ENCODE data around the gene ENC1.

ENC1 gene

GRCh38 chr5:74665816-74666215 lies 25.3 kb upstream of the ENC1 start:
- ChIA-PET CTCF (interaction anchor here (0.7 kb wide), 1 partner anchor 19 kb away, joined by 3 read pairs; no protein-coding TSS in a partner anchor), POLR2A (no interaction called here)
- no peak for DNase-seq (ENCODE audit: extremely low spot score)
- TF ChIP-seq ARNT (IDR thresholded peaks at IDR 0.05), result no peak
- no peak for TF ChIP-seq FOXK2 (IDR thresholded peaks at IDR 0.05)

GRCh38 chr5:74665273-74665672 lies 24.7 kb upstream of the ENC1 start:
- CTCF ChIA-PET, result interaction anchor here (0.7 kb wide), 1 partner anchor 19 kb away, joined by 3 read pairs; no protein-coding TSS in a partner anchor
- POLR2A ChIA-PET, result no interaction called here
- no peak for DNase-seq (ENCODE audit: extremely low spot score)
- no peak for TF ChIP-seq ARNT (IDR thresholded peaks at IDR 0.05)
- TF ChIP-seq FOXA1 (IDR thresholded peaks at IDR 0.05), result no peak
- no peak for TF ChIP-seq HDGF (IDR thresholded peaks at IDR 0.05; ENCODE audit: borderline replicate concordance)
- TF ChIP-seq CTBP1 (IDR thresholded peaks at IDR 0.05; ENCODE audit: borderline replicate concordance), result no peak
- TF ChIP-seq L3MBTL2 (conservative IDR thresholded peaks at IDR 0.05), result no peak
- no peak for TF ChIP-seq TARDBP (IDR thresholded peaks at IDR 0.05)
- TF ChIP-seq FOXK2 (IDR thresholded peaks at IDR 0.05), result no peak
- TF ChIP-seq PKNOX1 (IDR thresholded peaks at IDR 0.05), result no peak
- TF ChIP-seq SP1 (IDR thresholded peaks at IDR 0.05), result no peak
- no peak for TF ChIP-seq ELF4 (IDR thresholded peaks at IDR 0.05)
- no peak for TF ChIP-seq NFRKB (IDR thresholded peaks at IDR 0.05)
- no peak for TF ChIP-seq SUZ12 (IDR thresholded peaks at IDR 0.05)
- no peak for TF ChIP-seq ZNF384 (IDR thresholded peaks at IDR 0.05)
- TF ChIP-seq LEF1 (IDR thresholded peaks at IDR 0.05; ENCODE audit: borderline replicate concordance), result no peak
- no peak for TF ChIP-seq FOXM1 (IDR thresholded peaks at IDR 0.05; ENCODE audit: borderline replicate concordance)
- TF ChIP-seq BHLHE40 (IDR thresholded peaks at IDR 0.05; ENCODE audit: borderline replicate concordance), result no peak

GRCh38 chr5:74664551-74664950 lies 24.0 kb upstream of the ENC1 start:
- CTCF ChIA-PET, result interaction anchor here (0.7 kb wide), 1 partner anchor 8 kb away, joined by 3 read pairs; no protein-coding TSS in a partner anchor
- no peak for TF ChIP-seq TARDBP (IDR thresholded peaks at IDR 0.05)
- TF ChIP-seq SP1 (IDR thresholded peaks at IDR 0.05), result no peak
- no peak for TF ChIP-seq NFRKB (IDR thresholded peaks at IDR 0.05)
- TF ChIP-seq L3MBTL2 (conservative IDR thresholded peaks at IDR 0.05), result no peak
- TF ChIP-seq FOXK2 (IDR thresholded peaks at IDR 0.05), result no peak
- no peak for TF ChIP-seq PKNOX1 (IDR thresholded peaks at IDR 0.05)
- TF ChIP-seq ARNT (IDR thresholded peaks at IDR 0.05), result no peak
- TF ChIP-seq HDGF (IDR thresholded peaks at IDR 0.05; ENCODE audit: borderline replicate concordance), result no peak
- no peak for DNase-seq (ENCODE audit: extremely low spot score)
- POLR2A ChIA-PET, result no interaction called here

- DNase-seq (ENCODE audit: extremely low spot score), result no peak
- POLR2A ChIA-PET, result no interaction called here
- no peak for TF ChIP-seq LEF1 (IDR thresholded peaks at IDR 0.05; ENCODE audit: borderline replicate concordance)
- no peak for TF ChIP-seq SUZ12 (IDR thresholded peaks at IDR 0.05)
- no peak for TF ChIP-seq ELF4 (IDR thresholded peaks at IDR 0.05)
- no peak for TF ChIP-seq BHLHE40 (IDR thresholded peaks at IDR 0.05; ENCODE audit: borderline replicate concordance)
- TF ChIP-seq SP1 (IDR thresholded peaks at IDR 0.05), result no peak
- no peak for TF ChIP-seq ZNF384 (IDR thresholded peaks at IDR 0.05)
- TF ChIP-seq FOXM1 (IDR thresholded peaks at IDR 0.05; ENCODE audit: borderline replicate concordance), result no peak
- TF ChIP-seq NFRKB (IDR thresholded peaks at IDR 0.05), result no peak
- no peak for TF ChIP-seq ARNT (IDR thresholded peaks at IDR 0.05)
- TF ChIP-seq FOXA1 (IDR thresholded peaks at IDR 0.05), result no peak
- no peak for TF ChIP-seq L3MBTL2 (conservative IDR thresholded peaks at IDR 0.05)
- CTCF ChIA-PET, result no interaction called here
Measured at GRCh38 chr5:74660873-74661272, 20.3 kb upstream of the ENC1 start.

- CTCF ChIA-PET, result interaction anchor here (0.8 kb wide), 1 partner anchor 11 kb away, joined by 4 read pairs; no protein-coding TSS in a partner anchor
- POLR2A ChIA-PET, result no interaction called here
- no peak for DNase-seq (ENCODE audit: extremely low spot score)
- TF ChIP-seq NFRKB (IDR thresholded peaks at IDR 0.05), result no peak
- no peak for TF ChIP-seq FOXK2 (IDR thresholded peaks at IDR 0.05)
- no peak for TF ChIP-seq BHLHE40 (IDR thresholded peaks at IDR 0.05; ENCODE audit: borderline replicate concordance)
- TF ChIP-seq TARDBP (IDR thresholded peaks at IDR 0.05), result no peak
- no peak for TF ChIP-seq HDGF (IDR thresholded peaks at IDR 0.05; ENCODE audit: borderline replicate concordance)
- no peak for TF ChIP-seq PKNOX1 (IDR thresholded peaks at IDR 0.05)
Measured at GRCh38 chr5:74660140-74660539, 19.6 kb upstream of the ENC1 start.

- ChIA-PET CTCF (no interaction called here), POLR2A (no interaction called here)
- no peak for TF ChIP-seq L3MBTL2 (conservative IDR thresholded peaks at IDR 0.05)
- no peak for DNase-seq (ENCODE audit: extremely low spot score)
Measured at GRCh38 chr5:74659172-74659571, 18.6 kb upstream of the ENC1 start.

- ChIA-PET CTCF (no interaction called here), POLR2A (no interaction called here)
- no peak for TF ChIP-seq LEF1 (IDR thresholded peaks at IDR 0.05; ENCODE audit: borderline replicate concordance)
- TF ChIP-seq PKNOX1 (IDR thresholded peaks at IDR 0.05), result no peak
- TF ChIP-seq BHLHE40 (IDR thresholded peaks at IDR 0.05; ENCODE audit: borderline replicate concordance), result no peak
- TF ChIP-seq SUZ12 (IDR thresholded peaks at IDR 0.05), result no peak
- TF ChIP-seq FOXM1 (IDR thresholded peaks at IDR 0.05; ENCODE audit: borderline replicate concordance), result no peak
- no peak for TF ChIP-seq L3MBTL2 (conservative IDR thresholded peaks at IDR 0.05)
- no peak for TF ChIP-seq FOXA1 (IDR thresholded peaks at IDR 0.05)
- TF ChIP-seq SP1 (IDR thresholded peaks at IDR 0.05), result no peak
- no peak for TF ChIP-seq TARDBP (IDR thresholded peaks at IDR 0.05)
- no peak for TF ChIP-seq FOXK2 (IDR thresholded peaks at IDR 0.05)
- no peak for TF ChIP-seq ZNF384 (IDR thresholded peaks at IDR 0.05)
- no peak for TF ChIP-seq ELF4 (IDR thresholded peaks at IDR 0.05)
- TF ChIP-seq CTBP1 (IDR thresholded peaks at IDR 0.05; ENCODE audit: borderline replicate concordance), result no peak
- no peak for DNase-seq (ENCODE audit: extremely low spot score)
Measured at GRCh38 chr5:74657165-74657564, 16.6 kb upstream of the ENC1 start.

All from HEK293T (cell line).